Measurements from ENCODE around the gene H1-8.

The H1-8 gene

DNA sequence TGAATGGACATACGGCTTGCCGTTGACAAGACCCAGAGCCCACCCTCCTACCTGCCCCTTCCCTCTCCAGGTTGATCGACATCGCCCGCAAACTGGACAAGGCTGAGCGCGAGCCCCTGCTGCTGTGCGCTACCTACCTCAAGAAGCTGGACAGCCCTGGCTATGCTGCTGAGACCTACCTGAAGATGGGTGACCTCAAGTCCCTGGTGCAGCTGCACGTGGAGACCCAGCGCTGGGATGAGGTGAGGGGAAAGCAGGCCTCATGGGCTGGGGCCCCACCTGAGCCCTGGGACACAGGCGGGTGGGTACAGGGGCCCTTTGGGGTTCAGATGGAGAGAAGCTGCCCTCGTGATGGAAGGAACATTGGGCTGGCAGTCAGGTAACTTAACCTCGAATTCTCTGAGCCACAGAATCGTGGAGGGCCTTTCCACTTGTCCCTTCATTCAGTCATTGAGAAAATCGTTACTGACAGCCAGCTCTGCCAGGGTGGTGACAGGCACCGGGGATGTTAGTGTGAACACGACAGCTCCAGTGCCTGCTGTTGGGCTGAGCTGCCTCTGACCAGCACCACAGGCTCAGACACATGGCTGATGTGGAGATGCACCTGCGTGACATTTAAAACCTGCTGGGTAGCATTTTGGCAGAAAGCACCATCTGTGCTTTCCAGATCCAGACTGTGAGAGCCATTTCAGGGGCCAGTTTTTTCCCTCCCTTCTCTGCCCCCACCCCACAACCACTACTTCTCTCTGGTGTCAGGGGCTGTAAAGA, 40.1 kb upstream of the H1-8 start:
- H3K4me3 ChIP-seq (ENCODE audit: low read depth, low read length) = no peak overlapping the region
- no peak for DNase-seq (ENCODE audit: low read depth)
- TF ChIP-seq, protein P1, sequence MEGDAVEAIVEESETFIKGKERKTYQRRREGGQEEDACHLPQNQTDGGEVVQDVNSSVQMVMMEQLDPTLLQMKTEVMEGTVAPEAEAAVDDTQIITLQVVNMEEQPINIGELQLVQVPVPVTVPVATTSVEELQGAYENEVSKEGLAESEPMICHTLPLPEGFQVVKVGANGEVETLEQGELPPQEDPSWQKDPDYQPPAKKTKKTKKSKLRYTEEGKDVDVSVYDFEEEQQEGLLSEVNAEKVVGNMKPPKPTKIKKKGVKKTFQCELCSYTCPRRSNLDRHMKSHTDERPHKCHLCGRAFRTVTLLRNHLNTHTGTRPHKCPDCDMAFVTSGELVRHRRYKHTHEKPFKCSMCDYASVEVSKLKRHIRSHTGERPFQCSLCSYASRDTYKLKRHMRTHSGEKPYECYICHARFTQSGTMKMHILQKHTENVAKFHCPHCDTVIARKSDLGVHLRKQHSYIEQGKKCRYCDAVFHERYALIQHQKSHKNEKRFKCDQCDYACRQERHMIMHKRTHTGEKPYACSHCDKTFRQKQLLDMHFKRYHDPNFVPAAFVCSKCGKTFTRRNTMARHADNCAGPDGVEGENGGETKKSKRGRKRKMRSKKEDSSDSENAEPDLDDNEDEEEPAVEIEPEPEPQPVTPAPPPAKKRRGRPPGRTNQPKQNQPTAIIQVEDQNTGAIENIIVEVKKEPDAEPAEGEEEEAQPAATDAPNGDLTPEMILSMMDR (IDR thresholded peaks at IDR 0.05; ENCODE audit: control insufficient read depth, extremely low read depth, insufficient read depth) = no peak

DNA sequence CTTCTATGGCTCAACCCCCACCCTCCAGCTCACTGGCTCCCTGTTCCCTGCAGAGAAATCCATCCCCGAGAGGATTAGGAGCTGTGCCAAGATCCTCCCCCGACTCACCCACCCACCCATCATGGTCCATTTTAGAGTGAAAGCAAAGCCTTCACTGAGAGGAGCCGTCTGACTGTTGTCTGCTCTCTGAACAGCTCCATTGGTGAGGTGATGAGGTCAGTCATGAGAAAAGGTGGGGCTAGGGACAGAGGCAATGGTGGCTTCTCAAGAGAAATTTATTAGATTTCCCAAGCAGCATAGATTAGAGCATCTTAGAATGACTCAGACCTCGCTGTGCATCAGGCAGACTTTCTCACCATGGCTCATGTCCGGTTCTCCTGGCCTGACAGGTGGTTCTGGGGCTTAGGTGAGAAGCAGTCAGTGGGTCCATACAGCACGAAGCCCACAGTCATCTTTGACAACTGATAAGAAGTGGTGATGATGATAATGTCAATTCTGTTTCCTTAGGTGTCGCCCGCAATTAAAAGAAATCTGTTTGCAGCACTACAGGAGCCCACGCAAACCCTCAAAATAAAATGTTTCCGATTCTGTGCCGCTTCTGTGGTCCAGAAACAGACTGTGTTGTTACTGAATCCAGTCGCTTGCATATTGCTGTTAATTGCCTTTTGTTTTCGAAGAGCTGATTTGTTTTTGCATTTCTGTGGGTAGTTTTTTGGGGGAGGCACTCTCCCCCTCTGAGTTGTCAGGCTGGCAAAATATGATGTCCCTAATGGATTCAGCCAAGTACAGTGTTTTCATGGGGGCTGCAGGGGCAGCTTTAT, 39.3 kb upstream of the H1-8 start:
- TF ChIP-seq, protein P1 (IDR thresholded peaks at IDR 0.05; ENCODE audit: control insufficient read depth, extremely low read depth, insufficient read depth) = no peak
- no peak for DNase-seq (ENCODE audit: low read depth)
- H3K4me3 ChIP-seq (ENCODE audit: low read depth, low read length) = no peak overlapping the region

DNA sequence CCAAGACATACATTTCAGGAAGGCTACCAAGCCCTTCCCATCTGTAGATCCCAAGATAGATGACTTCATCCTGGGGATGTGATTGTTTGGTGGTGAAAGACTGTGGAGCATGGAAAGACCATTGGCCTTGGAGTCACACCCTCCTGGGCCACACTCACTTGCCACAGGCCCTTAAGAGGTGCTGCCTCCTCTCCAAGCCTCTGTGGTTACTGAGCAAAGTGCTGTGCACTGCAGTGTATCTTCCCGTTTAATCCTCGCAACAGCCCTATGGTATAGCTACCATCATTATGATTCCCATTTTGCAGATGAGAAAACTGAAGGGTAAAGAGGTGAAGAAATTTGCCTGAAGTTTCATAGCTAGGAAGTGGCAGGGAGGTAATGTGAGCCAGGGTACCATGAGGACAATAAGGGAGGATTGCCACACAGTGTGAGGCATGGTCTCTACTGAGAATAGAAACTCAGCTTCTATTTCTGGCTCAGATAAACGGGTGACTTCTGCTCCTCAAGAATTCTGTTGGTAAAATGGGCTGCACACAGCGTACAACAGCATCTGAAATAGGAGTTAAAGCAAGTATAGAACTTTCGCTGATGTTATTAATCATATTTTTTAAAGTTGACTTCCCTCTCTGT, 38.4 kb upstream of the H1-8 start:
- DNase-seq (ENCODE audit: low read depth) = no peak
- TF ChIP-seq, protein P1 (IDR thresholded peaks at IDR 0.05; ENCODE audit: control insufficient read depth, extremely low read depth, insufficient read depth) = no peak
- no peak overlapping the region for H3K4me3 ChIP-seq (ENCODE audit: low read depth, low read length)

DNA sequence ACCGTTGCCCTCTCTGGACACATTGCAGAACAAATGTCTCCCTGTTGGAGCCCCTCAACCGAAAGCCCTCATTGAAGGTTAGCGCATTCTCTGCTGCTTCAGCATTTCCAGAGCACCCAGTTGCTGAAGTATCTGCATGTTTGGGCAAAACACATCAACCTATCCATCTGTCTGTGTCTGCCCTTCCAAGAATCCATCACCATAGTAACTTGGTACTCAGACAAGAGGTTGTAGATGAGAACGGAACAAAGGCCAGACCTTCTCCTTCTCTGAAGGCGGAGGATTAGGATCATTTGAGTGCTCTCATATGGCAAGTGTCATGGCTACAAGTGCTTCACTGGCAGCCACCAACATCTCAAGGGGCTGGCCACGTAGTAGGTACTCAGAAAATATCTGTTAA, 37.6 kb upstream of the H1-8 start:
- DNase-seq (ENCODE audit: low read depth) = no peak

DNA sequence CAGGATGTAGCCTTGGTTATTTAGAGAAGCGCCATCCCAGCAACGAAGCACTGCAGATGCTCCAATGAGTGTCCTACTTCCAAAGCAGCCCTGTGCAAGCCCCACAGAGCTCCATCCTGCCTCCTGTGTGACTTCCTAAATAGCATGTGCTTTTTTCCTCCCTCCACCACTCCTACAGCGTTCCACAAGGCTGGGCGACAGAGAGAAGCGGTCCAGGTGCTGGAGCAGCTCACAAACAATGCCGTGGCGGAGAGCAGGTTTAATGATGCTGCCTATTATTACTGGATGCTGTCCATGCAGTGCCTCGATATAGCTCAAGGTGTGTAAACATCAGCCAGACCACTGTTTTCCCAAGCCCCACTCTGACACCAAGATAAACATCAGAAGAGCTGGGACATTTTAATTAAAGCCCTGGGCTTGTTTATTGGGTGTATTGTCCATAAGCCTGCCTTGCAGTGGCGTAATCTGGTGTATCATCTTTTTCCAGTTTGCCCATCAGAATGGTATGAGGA, 36.7 kb upstream of the H1-8 start:
- DNase-seq (ENCODE audit: low read depth) = no peak
- TF ChIP-seq, protein P1 (IDR thresholded peaks at IDR 0.05; ENCODE audit: control insufficient read depth, extremely low read depth, insufficient read depth) = no peak
- H3K4me3 ChIP-seq (ENCODE audit: low read depth, low read length) = no peak overlapping the region

More for the DNA sequence above, 37.6 kb upstream of the H1-8 start:
- H3K4me3 ChIP-seq (ENCODE audit: low read depth, low read length) = no peak overlapping the region
- TF ChIP-seq, protein P1 (IDR thresholded peaks at IDR 0.05; ENCODE audit: control insufficient read depth, extremely low read depth, insufficient read depth) = no peak

DNA sequence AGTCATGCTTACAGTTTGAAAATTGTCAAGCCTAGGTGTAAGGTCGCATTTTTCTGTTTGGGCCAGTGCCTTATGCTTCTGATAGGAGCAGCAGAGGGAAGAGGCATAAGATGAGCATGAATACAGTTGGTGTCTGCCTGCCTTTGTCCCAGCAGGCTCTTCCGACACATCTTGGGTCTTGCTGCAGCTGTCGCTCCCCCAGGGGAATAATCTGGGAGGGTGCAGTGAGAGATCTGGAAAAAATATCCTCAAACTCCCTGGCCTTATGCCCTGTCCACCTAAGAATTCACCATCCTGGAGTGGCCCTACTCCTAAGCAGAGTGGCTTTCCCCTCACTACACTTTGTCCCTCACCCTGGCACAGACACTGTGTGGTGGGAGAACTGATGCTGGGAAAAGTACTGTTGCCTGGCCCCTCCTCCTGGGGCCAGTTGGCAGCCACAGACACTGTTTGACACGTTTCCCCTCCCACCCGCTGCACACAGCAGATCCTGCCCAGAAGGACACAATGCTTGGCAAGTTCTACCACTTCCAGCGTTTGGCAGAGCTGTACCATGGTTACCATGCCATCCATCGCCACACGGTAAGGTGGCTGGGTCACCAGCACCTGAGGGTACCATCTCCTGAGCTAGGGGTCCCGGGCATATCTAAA, 35.7 kb upstream of the H1-8 start:
- no peak overlapping the region for H3K4me3 ChIP-seq (ENCODE audit: low read depth, low read length)
- TF ChIP-seq, protein P1 (IDR thresholded peaks at IDR 0.05; ENCODE audit: control insufficient read depth, extremely low read depth, insufficient read depth) = no peak
- no peak for DNase-seq (ENCODE audit: low read depth)

Measured in LNCaP clone FGC (cell line).